NCI-H1694 (cell line): ENCODE results near the gene VAPA.
"Not testable (repeated sequence)": the region's sequence is repeated elsewhere in the genome, so short reads cannot be mapped to it uniquely, and the experiment has no call there.

Source experiments
- DNase-seq: peaks from one replicate; lab custom pipeline; 2025; lab: John Stamatoyannopoulos, UW

The VAPA gene

DNA sequence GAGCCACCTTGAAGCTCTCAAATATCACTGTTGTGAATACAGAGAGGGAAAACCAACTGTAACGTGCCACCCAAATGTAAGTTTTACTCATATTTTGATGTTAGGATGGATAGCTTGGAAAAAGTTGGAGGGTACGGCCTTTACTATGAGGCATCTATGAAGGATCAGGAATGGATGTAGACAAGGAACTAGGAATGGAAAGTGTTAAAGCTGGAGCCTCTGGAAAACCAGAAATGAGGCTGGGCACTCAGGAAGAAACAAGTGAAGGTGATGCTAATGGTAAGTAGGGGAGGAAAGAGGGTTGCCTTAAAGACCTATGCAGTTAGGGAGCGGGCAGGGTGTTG, 27.8 kb upstream of the VAPA start:
- no peak for DNase-seq

GRCh38 chr18:9887992-9888391, 25.8 kb upstream of the VAPA start:
- no peak for DNase-seq

DNA sequence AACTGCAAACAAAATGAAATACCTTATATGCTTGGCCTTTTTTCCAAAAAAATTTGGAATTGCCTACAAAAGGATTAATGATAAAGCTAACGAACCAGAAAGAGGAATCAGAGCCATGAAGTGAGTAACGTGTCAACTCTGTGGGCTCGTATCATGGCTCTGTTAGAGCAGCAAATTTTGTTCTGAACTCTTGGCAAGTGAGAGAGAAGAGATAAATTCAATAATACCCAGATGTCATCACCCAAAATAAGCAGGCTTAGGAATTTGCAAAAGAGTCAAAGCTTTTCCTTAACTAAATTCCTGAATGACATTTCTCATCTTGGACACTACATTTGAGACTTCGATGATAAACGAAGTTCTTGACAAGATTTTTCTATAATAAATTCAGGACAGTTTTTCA, 23.6 kb upstream of the VAPA start:
- DNase-seq = no peak

- DNase-seq = no peak
Measured at GRCh38 chr18:9890957-9891356, 22.9 kb upstream of the VAPA start.

DNA sequence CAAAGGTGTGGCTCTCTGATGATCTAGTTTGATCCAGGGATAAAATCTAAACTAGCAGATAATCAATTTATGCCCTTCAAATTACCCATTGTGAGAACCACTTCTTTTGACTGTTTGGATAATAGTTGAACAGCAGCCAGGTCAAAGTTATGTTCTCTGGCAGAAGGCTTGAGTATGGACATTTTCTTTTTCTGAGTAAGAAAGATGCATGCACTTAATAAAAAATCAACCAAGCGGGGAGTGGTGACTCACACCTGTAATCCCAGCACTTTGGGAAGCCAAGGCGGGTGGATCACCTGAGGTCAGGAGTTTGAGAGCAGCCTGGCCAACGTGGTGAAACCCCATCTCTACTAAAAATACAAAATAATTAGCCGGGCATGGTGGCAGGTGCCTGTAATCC, 22.3 kb upstream of the VAPA start:
- not testable (repeated sequence) for DNase-seq

- no peak for DNase-seq
Measured at GRCh38 chr18:9894454-9895068, 19.3 kb upstream of the VAPA start.

- no peak for DNase-seq
Measured at GRCh38 chr18:9897129-9897528, 16.7 kb upstream of the VAPA start.

DNA sequence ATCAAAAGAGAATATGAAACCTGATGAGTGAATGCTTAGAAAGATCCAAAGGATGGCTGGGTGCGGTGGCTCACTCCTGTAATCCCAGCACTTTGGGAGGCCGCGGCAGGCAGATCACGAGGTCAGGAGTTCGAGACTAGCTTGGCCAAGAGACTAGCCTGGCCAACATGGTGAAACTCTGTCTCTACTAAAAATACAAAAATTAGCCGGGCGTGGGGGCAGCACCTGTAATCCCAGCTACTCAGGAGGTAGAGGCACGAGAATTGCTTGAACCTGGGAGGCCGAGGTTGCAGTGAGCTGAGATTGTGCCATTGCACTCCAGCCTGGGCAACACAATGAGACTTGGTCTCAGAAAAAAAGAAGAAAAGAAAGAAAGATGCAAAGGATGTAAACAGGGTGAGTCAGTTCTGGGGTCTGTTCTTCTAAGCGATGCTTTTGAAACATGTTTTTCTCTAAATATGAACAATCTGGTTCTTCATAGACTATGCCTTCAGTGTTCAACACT, 16.0 kb upstream of the VAPA start:
- DNase-seq = not testable (repeated sequence)

DNA sequence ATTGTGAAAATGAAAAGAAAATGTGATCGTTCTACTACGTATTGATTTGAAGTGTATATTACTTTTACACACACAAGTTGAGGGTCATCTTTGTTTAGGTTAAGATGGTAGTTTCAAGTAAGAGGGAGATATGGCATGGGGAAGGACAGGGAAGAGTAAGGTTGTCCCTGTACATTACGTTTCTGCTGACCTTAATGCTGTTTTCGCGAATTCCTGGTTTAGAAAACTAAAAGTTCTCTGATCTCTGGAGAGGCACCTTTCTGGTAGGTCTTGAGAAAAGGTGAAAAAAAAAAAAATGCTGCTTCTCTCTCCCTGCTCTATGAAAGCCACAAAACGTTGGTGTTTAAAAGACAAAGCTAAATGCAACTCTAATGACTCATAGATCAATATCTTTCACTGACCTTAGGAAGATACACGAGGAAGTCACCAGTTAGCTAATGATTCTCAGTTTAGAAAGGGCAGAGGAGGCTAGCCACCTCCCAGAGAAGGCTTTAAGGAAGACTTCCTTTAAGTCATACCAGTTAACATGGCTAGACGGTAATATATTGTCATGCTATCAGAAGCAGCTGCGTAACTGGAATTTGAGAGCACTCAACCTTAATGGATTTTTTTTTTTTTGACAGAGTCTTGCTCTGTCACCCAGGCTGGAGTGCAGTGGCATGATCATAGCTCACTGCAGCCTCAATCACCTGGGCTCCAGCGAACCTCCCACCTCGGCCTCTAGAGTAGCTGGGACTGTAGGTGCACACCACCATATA, 14.8 kb upstream of the VAPA start:
- DNase-seq = no peak

DNA sequence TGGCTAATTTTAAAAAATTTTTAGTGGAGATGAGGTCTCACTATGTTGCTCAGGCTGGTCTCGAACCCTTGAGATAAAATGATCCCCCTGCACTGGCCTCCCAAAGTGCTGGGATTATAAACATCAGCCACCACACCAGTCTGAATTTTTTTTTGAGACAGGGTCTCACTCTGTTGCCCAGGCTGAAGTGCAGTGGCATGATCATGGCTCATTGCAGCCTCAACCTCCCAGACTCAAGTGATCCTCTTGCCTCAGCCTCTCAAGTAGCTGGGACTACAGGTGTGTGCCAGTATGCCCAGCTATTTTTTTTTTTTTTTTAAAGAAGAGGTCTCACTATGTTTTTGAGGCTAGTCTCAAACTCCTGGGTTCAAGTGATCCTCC, 14.3 kb upstream of the VAPA start:
- DNase-seq = not testable (repeated sequence)

DNA sequence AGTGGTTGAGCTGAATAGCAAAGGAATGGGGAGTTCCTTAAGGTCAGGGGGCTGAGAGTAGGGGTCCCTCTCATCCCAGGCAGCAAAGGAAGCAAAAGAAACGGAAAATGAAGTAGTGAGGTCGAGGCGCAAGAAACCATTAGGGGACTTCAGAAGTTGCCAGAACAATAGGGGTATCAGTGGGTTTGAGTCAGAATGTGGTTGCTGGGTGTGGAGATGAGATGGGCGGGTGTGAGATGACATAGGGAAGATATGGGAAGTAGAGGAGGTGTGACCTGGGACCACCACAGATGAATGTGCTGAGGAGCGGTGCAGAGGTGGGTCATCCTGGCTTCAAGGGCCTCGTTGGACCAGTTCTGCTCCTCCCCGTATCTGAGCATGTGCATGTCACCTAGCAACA, 13.1 kb upstream of the VAPA start:
- no peak for DNase-seq

DNA sequence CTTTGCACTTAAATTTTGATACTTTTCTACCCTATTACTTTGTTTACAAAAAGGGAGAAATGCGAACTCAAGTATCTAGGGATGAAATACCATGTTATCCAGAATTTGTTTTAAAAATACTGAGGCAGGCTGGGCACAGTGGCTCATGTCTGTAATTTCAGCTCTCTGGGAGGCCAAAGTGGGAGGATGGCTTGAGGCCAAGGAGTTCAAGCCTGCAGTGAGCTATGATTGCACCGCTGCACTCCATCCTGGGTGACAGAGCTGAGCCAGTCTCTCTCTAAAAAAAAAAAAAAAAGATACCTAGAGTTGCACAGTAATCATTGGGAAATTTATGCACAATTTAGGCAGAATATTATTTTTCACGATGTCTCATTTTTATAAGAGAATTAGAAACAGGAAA, 12.4 kb upstream of the VAPA start:
- DNase-seq = no peak

GRCh38 chr18:9902264-9902663, 11.6 kb upstream of the VAPA start:
- not testable (repeated sequence) for DNase-seq

DNA sequence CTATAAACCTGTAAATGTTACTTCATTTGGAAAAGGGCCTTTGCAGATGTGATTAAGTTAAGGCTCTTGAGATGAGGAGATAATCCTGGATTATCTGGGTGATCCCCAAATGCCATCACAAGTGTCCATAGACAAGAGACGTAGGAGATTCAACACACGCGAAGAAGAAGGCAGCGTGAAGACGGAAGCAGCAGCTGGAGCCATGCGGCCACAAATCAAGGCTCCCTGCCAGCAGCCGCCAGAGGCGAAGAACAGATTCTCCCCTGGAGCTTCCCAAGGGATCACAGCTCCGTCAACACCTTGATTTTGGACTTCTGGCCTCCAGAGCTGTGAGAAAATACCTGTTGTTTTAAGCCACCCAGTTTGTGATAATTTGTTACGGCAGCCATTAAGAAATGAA, 11.0 kb upstream of the VAPA start:
- DNase-seq = no peak

GRCh38 chr18:9905401-9905922, 8.4 kb upstream of the VAPA start:
- no peak for DNase-seq

GRCh38 chr18:9906481-9906880, 7.3 kb upstream of the VAPA start:
- DNase-seq = no peak

GRCh38 chr18:9907867-9908266, 5.9 kb upstream of the VAPA start:
- no peak for DNase-seq

- DNase-seq = no peak
Measured at GRCh38 chr18:9910071-9910470, 3.7 kb upstream of the VAPA start.

DNA sequence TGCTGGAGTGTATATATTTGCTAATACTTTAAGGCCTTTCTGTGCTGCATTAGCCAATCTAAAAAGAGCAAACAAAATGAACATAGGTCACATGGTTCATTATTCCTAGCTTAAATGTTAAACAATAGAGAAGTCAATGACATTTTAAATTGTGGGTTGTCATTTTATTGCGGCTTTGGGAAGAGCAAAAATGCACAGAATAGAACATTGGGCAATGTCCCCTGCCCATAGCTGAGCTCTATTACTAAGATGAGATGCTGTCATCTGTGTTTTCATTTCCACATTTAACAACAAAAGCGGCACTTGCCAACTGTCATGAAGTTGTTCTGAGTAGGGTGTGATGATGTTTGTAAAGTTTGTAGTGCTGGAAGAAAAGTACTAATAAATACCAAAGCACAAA, 3.2 kb upstream of the VAPA start:
- DNase-seq = no peak

DNA sequence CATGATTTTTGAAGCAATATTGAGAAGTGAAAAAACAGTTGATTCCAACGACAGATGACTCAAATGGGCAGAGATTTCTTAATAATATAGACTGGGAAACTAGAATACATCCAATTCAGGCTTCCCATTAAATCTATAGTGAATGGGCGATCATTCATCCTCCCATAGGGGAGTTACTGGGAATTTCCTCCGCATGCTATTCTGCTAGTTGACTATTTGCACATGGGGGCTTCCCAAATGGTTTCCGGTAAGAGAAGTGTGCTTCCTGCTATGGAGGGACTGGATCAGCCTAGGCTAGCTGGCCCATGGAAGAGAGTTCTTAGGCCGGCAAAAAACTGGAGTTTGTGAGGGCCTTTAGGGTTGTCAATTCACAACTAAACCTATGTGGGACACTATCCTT, 2.6 kb upstream of the VAPA start:
- no peak for DNase-seq

GRCh38 chr18:9912285-9912684, 1.5 kb upstream of the VAPA start:
- DNase-seq = not testable (repeated sequence)

GRCh38 chr18:9913151-9913525, 678 bp upstream of the VAPA start:
- DNase-seq = no peak

- no peak for DNase-seq
Measured at GRCh38 chr18:9914334-9914583, 443 bp downstream of the VAPA start.
